ENCODE data around the gene PLIN5. TPM values are rescaled to one million over a fixed set of nuclear protein-coding genes. Genes with fewer than 3 reads are reported as not detected.

PLIN5 gene
- polyA plus RNA-seq, 3 donors, result 0.28 to 3.0 (median 0.58) TPM

DNA sequence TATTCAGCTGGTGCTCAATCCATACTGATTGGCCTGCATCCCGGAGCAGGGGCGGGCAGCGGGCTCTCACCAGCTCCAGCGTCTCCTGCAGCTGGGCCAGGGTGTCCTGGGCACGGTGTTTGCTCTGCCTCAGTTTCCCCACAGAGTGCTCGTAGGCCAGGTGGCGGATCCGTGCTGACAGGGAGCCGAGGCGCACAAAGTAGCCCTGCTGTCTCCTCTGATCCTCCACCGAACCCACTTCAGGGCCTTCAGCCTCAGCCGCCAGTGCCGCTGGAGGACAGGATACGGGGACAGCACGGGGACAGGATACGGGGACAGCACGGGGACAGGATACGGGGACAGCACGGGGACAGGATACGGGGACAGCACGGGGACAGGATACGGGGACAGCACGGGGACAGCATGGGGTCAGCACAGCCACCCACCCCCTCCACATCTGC, 9.4 kb downstream of the PLIN5 start:
- Histone ChIP-seq H3K4me1 (ENCODE audit: control insufficient read depth in 1 of 2, insufficient read depth in 2 of 2, low read length in 2 of 2) (peaks cover 0 to 4% of the 10 kb centered on the region in 2 donors), H3K4me3 (replicated peaks in 1 of 3; ENCODE audit: low read depth in 2 of 3, low read length in 3 of 3) (no peak overlapping the region)

DNA sequence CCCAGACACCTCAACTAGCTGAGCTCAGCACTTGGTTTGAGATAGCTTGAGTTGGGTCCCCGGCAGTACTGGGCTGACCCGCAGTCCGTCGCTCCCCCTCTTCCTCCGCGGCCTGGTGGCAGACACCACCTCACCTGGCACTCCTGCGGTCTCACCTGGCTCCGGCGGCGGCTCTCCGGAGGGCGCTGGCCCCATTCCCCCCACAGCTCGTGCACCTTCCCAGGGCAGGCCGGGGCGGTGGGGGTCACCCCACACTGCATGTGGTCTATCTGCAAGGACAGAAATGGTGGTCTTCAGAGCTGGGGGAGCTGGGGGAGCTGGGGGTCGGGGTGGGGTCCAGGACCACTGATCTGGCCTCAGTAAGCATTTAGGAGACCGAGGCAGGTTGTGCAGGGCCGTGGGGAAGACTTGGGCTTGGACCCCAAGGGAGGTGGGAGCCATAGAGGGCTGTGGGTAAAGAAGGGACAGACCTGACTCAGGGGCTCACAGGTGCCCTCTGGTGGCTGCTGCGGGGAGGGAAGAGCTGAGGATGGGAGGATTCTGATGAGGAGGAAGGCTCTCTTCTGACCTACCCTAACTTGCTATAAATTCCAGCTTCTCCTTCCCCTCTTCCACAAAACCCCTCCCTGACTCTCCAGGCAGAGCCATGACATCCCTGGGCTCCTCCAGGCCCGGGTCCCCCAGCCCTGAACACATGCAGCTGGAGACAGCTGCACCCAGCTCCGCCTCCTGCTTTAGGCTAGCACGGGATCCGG, 10.0 kb downstream of the PLIN5 start:
- no peak overlapping the region for H3K4me3 ChIP-seq (replicated peaks in 1 of 3; ENCODE audit: low read depth in 2 of 3, low read length in 3 of 3)
- Mint-ChIP-seq H3K9me3 (peaks cover 0 to under 1% (median 0%) of the 10 kb centered on the region in 7 donors), H3K4me3 (no peak overlapping the region), H3K27me3 (ENCODE audit: low read depth in 3 of 3) (peaks cover 0 to 8% (median 4%) of the 10 kb centered on the region in 3 donors), H3K4me1 (peaks cover 2% of the 10 kb centered on the region), H3K27ac (peak overlapping the region in 1 of 7 donors; percentile 6), H3K36me3 (no peaks in the 10 kb centered on the region)
- H3K36me3 ChIP-seq (replicated peaks in 1 of 2; ENCODE audit: control insufficient read depth in 1 of 2, insufficient read depth in 2 of 2, low read length in 2 of 2), result no peaks in the 10 kb centered on the region
- H3K79me2 ChIP-seq (ENCODE audit: insufficient read depth, low read length), result no peaks in the 10 kb centered on the region
- no peak overlapping the region for H3K4me2 ChIP-seq (replicated peaks; ENCODE audit: extremely low read depth, low read length, poor library complexity, severe bottlenecking)
- no peaks in the 10 kb centered on the region for H4K20me1 ChIP-seq (ENCODE audit: insufficient read depth, low read length)
- H3K9me3 ChIP-seq (replicated peaks in 1 of 2; ENCODE audit: control insufficient read depth in 1 of 2, insufficient read depth in 1 of 2, low read length in 2 of 2), result no peaks in the 10 kb centered on the region
- peak; percentile 61 to 66 (median 62) for DNase-seq
- H3K4me1 ChIP-seq (ENCODE audit: control insufficient read depth in 1 of 2, insufficient read depth in 2 of 2, low read length in 2 of 2), result peaks cover 0 to 4% of the 10 kb centered on the region in 2 donors
- intact Hi-C loops (cut with micrococcal nuclease), result loop anchor here in 1 of 2 donors (5.0 to 10.0 kb wide), 2 partner anchors 112 to 260 kb away; partner anchors contain the start of gene TNFAIP8L1
- no peak overlapping the region for H3K9ac ChIP-seq (ENCODE audit: insufficient read depth, low read length, poor library complexity, severe bottlenecking)
- H2AFZ ChIP-seq (ENCODE audit: insufficient read depth, low read depth, low read length, poor library complexity, severe bottlenecking), result no peak overlapping the region
- H3K27me3 ChIP-seq (ENCODE audit: control insufficient read depth in 2 of 2, insufficient read depth in 2 of 2, low read length in 2 of 2), result no peaks in the 10 kb centered on the region
- TF ChIP-seq CTCF (IDR thresholded peaks at IDR 0.05), result peak; percentile 83
- no peak overlapping the region for H3K27ac ChIP-seq (ENCODE audit: low read depth in 1 of 2, low read length in 2 of 2)
- 70% methylated on average over 13 of the region's 23 CpGs for WGBS (ENCODE audit: insufficient coverage)

More for the DNA sequence above, 9.4 kb downstream of the PLIN5 start:
- H3K9me3 Mint-ChIP-seq, result no peaks in the 10 kb centered on the region
- Histone ChIP-seq H3K9ac (ENCODE audit: insufficient read depth, low read length, poor library complexity, severe bottlenecking) (no peak overlapping the region), H4K20me1 (ENCODE audit: insufficient read depth, low read length) (no peaks in the 10 kb centered on the region), H3K4me2 (replicated peaks; ENCODE audit: extremely low read depth, low read length, poor library complexity, severe bottlenecking) (no peak overlapping the region), H2AFZ (ENCODE audit: insufficient read depth, low read depth, low read length, poor library complexity, severe bottlenecking) (no peak overlapping the region), H3K79me2 (ENCODE audit: insufficient read depth, low read length) (no peaks in the 10 kb centered on the region), H3K27ac (ENCODE audit: low read depth in 1 of 2, low read length in 2 of 2) (no peak overlapping the region), H3K36me3 (replicated peaks in 1 of 2; ENCODE audit: control insufficient read depth in 1 of 2, insufficient read depth in 2 of 2, low read length in 2 of 2) (no peaks in the 10 kb centered on the region), H3K9me3 (replicated peaks in 1 of 2; ENCODE audit: control insufficient read depth in 1 of 2, insufficient read depth in 1 of 2, low read length in 2 of 2) (no peaks in the 10 kb centered on the region), H3K27me3 (ENCODE audit: control insufficient read depth in 2 of 2, insufficient read depth in 2 of 2, low read length in 2 of 2) (no peaks in the 10 kb centered on the region)
- intact Hi-C loops (cut with micrococcal nuclease), result loop anchor here in 1 of 2 donors (5.0 to 10.0 kb wide), 2 partner anchors 112 to 261 kb away; partner anchors contain the start of gene TNFAIP8L1
- no peak overlapping the region for H3K27ac Mint-ChIP-seq
- WGBS (ENCODE audit: insufficient coverage), result 78% methylated on average over 21 of the region's 23 CpGs
- no peak for TF ChIP-seq CTCF (IDR thresholded peaks at IDR 0.05)
- DNase-seq, result no peak
- H3K27me3 Mint-ChIP-seq (ENCODE audit: low read depth in 3 of 3), result peaks cover 1 to 8% (median 6%) of the 10 kb centered on the region in 3 donors
- H3K4me3 Mint-ChIP-seq, result no peak overlapping the region
- peaks cover 2% of the 10 kb centered on the region for H3K4me1 Mint-ChIP-seq
- H3K36me3 Mint-ChIP-seq, result no peaks in the 10 kb centered on the region

All from CD14-positive monocyte (primary cell).